ENCODE results near the gene VKORC1L1. TPM values are rescaled to one million over a fixed set of nuclear protein-coding genes. Genes with fewer than 3 reads are reported as not detected.
A peak's percentile ranks its signal among the peaks of the same experiment; 100 is the strongest.

The VKORC1L1 gene
- total and polyA plus RNA-seq, 9 of the 15 experiments (the other 6 are each of a cell fraction or from before 2014, with no cell fraction given): 6.8 to 36.5 (median 19.3) TPM

GRCh38 chr7:65902306-65902705 lies 29.4 kb downstream of the VKORC1L1 start:
- CTCF ChIA-PET (ENCODE audit: low intra/inter-chr PET ratio): no interaction called here
- Histone ChIP-seq H4K20me1 (replicated peaks; ENCODE audit: control insufficient read depth, insufficient read depth, low read length) (no peaks in the 10 kb centered on the region), H3K4me2 (ENCODE audit: insufficient read depth, low read length) (no peak overlapping the region), H3K79me2 (ENCODE audit: control insufficient read depth, insufficient read depth, low read length) (peaks cover 15% of the 10 kb centered on the region; the same call in 2 of the 3 replicates), H3K9ac (ENCODE audit: insufficient read depth in 1 of 2, low read depth in 2 of 2, low read length in 2 of 2) (no peak overlapping the region), H3K4me1 (replicated peaks in 1 of 2; ENCODE audit: control insufficient read depth in 2 of 2, insufficient read depth in 2 of 2, low read length in 2 of 2) (no peaks in the 10 kb centered on the region), H2AFZ (ENCODE audit: low read depth, low read length) (no peak overlapping the region), H3K9me1 (ENCODE audit: control insufficient read depth, insufficient read depth, low read length) (no peaks in the 10 kb centered on the region), H3K27me3 (ENCODE audit: control insufficient read depth in 2 of 2, insufficient read depth in 2 of 2, low read length in 2 of 2) (no peaks in the 10 kb centered on the region), H3K36me3 (ENCODE audit: control insufficient read depth, insufficient read depth, low read length) (peaks cover 12% of the 10 kb centered on the region), H3K4me3 (no peak overlapping the region), H3K9me3 (replicated peaks; ENCODE audit: control insufficient read depth, insufficient read depth, low read depth, low read length) (no peaks in the 10 kb centered on the region), H3K27ac (ENCODE audit: extremely low read depth, low read depth, low read length) (no peak overlapping the region)
- ATAC-seq (no peak), FAIRE-seq (no peak), DNase-seq (ENCODE audit: extremely low read depth in 1 of 4, low spot score in 3 of 4) (no peak)
- POLR2A ChIA-PET: no interaction called here
- TF ChIP-seq ELF2 (CRISPR knock-in tag; IDR thresholded peaks at IDR 0.05) (peak; percentile 22; the same call in 1 of the 2 replicates), KLF16 (IDR thresholded peaks at IDR 0.05) (no peak), TRIM28 (IDR thresholded peaks at IDR 0.05) (0 out of 2 replicates have a peak, but pooled peaks have one; percentile 40), ZNF507 (tag; conservative IDR thresholded peaks at IDR 0.05) (peak; percentile 29; the same call in 1 of the 2 replicates), POLR2G (IDR thresholded peaks at IDR 0.05; ENCODE audit: low read depth, low read length) (no peak)
- intact Hi-C loops (cut with micrococcal nuclease) (no loop called here), in situ Hi-C loops (cut with MboI) (no loop called here)
- BruUV-seq (replicated peaks): no TSS peak

GRCh38 chr7:65907501-65908198 lies 34.8 kb downstream of the VKORC1L1 start:
- Histone ChIP-seq H3K79me2 (ENCODE audit: control insufficient read depth, insufficient read depth, low read length) (peaks cover 41% of the 10 kb centered on the region), H3K36me3 (ENCODE audit: control insufficient read depth, insufficient read depth, low read length) (peaks cover 18% of the 10 kb centered on the region), H2AFZ (ENCODE audit: low read depth, low read length) (no peak overlapping the region), H3K27me3 (ENCODE audit: control insufficient read depth in 2 of 2, insufficient read depth in 2 of 2, low read length in 2 of 2) (no peaks in the 10 kb centered on the region), H3K9me3 (replicated peaks; ENCODE audit: control insufficient read depth, insufficient read depth, low read depth, low read length) (no peaks in the 10 kb centered on the region), H3K27ac (ENCODE audit: extremely low read depth, low read depth, low read length) (no peak overlapping the region), H3K4me1 (replicated peaks in 1 of 2; ENCODE audit: control insufficient read depth in 2 of 2, insufficient read depth in 2 of 2, low read length in 2 of 2) (no peaks in the 10 kb centered on the region), H3K9ac (ENCODE audit: insufficient read depth in 1 of 2, low read depth in 2 of 2, low read length in 2 of 2) (no peak overlapping the region), H4K20me1 (replicated peaks; ENCODE audit: control insufficient read depth, insufficient read depth, low read length) (no peaks in the 10 kb centered on the region), H3K4me2 (ENCODE audit: insufficient read depth, low read length) (no peak overlapping the region), H3K4me3 (no peak overlapping the region), H3K9me1 (ENCODE audit: control insufficient read depth, insufficient read depth, low read length) (no peaks in the 10 kb centered on the region)
- intact Hi-C loops (cut with micrococcal nuclease): no loop called here
- no peak for DNase-seq (ENCODE audit: extremely low read depth in 1 of 4, low spot score in 3 of 4)
- ChIA-PET POLR2A (interaction anchor here (0.6 kb wide), 1 partner anchor 160 kb away, joined by 3 read pairs; no protein-coding TSS in a partner anchor), CTCF (ENCODE audit: low intra/inter-chr PET ratio) (no interaction called here)
- FAIRE-seq: no peak
- WGBS (ENCODE audit: insufficient coverage, low coverage, missing lambda C conversion rate): 82% methylated on average over 6 of the region's 6 CpGs
- ATAC-seq: no peak
- BruUV-seq (replicated peaks): no TSS peak
- in situ Hi-C loops (cut with MboI): no loop called here
- TF ChIP-seq ZNF274 (IDR thresholded peaks at IDR 0.05; ENCODE audit: borderline replicate concordance, low read depth, low read length) (no peak), STAG1 (CRISPR knock-in tag; IDR thresholded peaks at IDR 0.05; ENCODE audit: borderline replicate concordance) (no peak), KLF6 (CRISPR knock-in tag; IDR thresholded peaks at IDR 0.05; ENCODE audit: borderline replicate concordance) (no peak), RFX7 (CRISPR knock-in tag; IDR thresholded peaks at IDR 0.05) (no peak), CREB5 (CRISPR knock-in tag; IDR thresholded peaks at IDR 0.05) (no peak), CBFB (CRISPR knock-in tag; IDR thresholded peaks at IDR 0.05) (no peak), GATAD2A (IDR thresholded peaks at IDR 0.05) (no peak), BCL6 (CRISPR knock-in tag; IDR thresholded peaks at IDR 0.05) (no peak), HNRNPH1 (optimal IDR thresholded peaks at IDR 0.05; ENCODE audit: low read depth, low read length) (no peak), HDAC6 (IDR thresholded peaks at IDR 0.05; ENCODE audit: low read depth, low read length) (no peak), MCM5 (IDR thresholded peaks at IDR 0.05; ENCODE audit: low read depth) (no peak)
